Measurements from ENCODE around the gene AP1G2. TPM values are rescaled to one million over a fixed set of nuclear protein-coding genes. Genes with fewer than 3 reads are reported as not detected.

The AP1G2 gene
- total RNA-seq, 2 experiments from 2014 or later = 306 to 333 TPM

DNA sequence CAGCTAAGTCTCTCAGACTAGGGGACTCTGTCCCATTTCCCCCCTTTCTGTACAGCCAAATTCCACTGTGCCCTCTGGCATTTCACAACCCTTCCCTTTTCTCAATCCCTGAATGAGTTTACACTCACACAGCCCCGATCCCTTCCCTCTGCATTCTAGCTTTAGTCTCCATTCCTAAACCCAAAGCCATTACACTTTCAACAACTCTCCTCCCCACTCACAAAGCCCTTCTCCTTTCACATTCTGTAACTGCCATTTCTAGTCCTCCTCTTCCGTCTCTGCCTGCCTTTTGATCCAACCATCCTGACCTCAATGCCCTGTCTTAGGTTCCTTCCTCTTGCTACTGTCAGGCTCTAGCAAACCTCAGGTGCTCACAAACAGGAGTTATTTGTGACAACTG lies 19.7 kb downstream of the AP1G2 start:
- Mint-ChIP-seq H3K4me3 (no peak overlapping the region), H3K27ac (no peak overlapping the region), H3K9me3 (no peaks in the 10 kb centered on the region), H3K4me1 (peaks cover 8% of the 10 kb centered on the region), H3K27me3 (no peaks in the 10 kb centered on the region), H3K36me3 (ENCODE audit: low read depth) (no peaks in the 10 kb centered on the region)
- POLR2A ChIA-PET = no interaction called here
- CTCF ChIA-PET = interaction anchor here (1.2 kb wide), 2 partner anchors 9 to 18 kb away, joined by 3 read pairs; no protein-coding TSS in a partner anchor
- DNase-seq = no peak

DNA sequence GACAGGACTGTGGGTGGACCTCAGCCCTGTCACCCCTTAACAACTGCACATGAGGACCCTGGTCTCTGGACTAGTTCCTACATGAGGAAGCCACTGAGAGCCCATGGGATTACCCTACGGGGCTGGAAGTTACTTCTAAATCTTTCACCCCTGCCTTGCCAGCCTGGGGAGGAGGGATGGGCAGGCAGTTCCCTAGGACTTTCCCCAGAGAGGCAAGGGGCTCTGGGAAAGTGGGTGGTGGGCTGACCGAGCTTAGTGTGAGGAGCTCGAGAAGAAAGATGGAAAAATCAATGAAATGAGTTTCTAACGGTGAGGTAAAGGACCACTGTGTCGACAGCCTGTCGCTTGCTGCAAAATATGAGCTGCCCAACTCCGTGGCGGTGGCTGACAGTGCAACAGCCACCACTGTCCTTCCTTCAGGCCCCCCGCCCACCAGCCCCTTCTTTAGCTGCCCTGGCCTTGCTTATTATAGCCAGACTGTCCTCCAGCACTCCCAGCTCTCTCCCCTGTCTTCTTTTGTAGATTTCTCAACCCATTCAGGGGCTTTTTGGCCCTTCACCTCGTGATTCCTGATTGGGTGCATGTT lies 21.0 kb downstream of the AP1G2 start:
- H3K36me3 Mint-ChIP-seq (ENCODE audit: low read depth) = no peaks in the 10 kb centered on the region
- no peak overlapping the region for H3K4me3 Mint-ChIP-seq
- no peak for DNase-seq
- POLR2A ChIA-PET = no interaction called here
- no peak overlapping the region for H3K27ac Mint-ChIP-seq
- H3K9me3 Mint-ChIP-seq = no peaks in the 10 kb centered on the region
- peaks cover 3% of the 10 kb centered on the region for H3K4me1 Mint-ChIP-seq
- H3K27me3 Mint-ChIP-seq = no peaks in the 10 kb centered on the region
- CTCF ChIA-PET = interaction anchor here (1.1 kb wide), 1 partner anchor 9 kb away, joined by 3 read pairs; no protein-coding TSS in a partner anchor

DNA sequence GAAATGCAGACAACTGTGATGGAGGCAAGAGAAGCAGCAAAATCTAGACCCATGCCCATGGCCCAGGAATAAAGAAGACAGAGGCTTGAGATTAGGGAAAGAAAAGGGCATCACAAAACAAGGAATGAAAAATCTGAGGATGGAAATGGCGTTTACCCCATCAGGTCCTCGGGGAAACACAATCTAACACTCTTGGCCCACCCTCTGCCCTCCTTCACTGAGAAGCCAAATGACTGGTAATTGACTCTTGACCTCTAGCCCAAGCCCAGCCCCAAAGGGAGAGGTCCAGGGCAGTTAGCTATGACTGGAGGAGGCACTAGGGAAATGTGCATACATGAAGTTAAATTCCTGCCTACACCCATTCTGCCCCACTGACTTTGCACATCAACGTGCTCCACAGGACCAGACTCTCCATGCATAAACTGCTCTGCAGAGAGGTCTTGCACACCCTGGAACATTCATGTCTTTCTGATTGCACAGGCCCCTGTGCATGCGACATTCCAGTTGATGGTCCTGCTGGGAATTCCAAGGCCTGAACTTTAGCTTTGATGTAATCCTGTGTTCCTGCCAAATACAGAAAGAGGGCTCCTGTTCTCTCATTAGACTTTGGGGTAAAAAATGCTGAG lies 21.7 kb downstream of the AP1G2 start:
- no peak overlapping the region for H3K27ac Mint-ChIP-seq
- CTCF ChIA-PET = interaction anchor here (1.1 kb wide), 1 partner anchor 9 kb away, joined by 3 read pairs; no protein-coding TSS in a partner anchor
- no peaks in the 10 kb centered on the region for H3K4me1 Mint-ChIP-seq
- H3K36me3 Mint-ChIP-seq (ENCODE audit: low read depth) = no peaks in the 10 kb centered on the region
- no peaks in the 10 kb centered on the region for H3K9me3 Mint-ChIP-seq
- POLR2A ChIA-PET = no interaction called here
- no peak overlapping the region for H3K4me3 Mint-ChIP-seq
- H3K27me3 Mint-ChIP-seq = no peaks in the 10 kb centered on the region
- no peak for DNase-seq

DNA sequence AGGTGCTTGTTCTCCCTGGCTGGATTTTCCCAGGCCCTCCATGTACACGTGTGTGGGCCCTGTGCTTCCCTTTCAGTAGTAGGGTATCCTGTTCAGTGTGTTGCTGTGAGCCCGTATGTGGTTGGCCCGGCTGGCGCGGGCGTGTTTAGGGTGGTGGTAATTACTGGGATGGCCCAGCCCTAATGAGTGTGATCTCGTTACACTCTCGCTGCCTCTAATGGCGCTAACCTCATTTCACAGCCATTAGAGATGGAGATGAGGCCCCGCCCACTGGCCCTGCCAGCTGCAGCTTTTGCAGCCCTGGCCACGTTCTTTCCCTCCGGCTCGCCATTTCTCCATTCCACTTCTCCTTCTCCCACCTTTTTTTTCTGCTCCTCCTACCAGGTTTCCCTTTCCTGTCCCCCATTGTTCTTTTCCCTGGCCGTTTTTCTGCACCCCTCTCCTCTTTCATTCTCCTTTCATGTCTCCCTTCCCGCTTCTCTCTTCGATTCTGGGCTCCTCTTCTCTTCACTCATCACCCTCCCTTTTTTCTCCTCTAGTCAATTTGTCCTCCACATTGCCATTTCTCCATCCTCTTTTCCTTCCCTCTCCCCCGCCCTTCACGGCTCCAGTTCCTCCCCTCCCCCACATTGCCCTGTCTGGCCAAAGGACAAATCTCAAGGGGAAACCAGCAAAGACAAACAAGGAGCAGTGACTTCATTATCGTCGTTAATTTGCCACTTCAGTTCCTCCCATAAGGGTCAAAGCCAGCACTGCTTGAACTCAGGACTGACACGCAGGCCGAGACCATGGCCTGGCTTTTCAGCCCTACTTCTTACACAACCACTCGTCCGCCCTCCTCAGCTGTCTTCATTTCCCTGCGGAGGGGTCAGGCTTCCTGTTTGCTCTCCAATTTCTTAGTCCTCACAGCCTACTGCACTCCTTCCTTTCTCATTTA lies 22.8 kb downstream of the AP1G2 start:
- Mint-ChIP-seq H3K27me3 (no peaks in the 10 kb centered on the region), H3K36me3 (ENCODE audit: low read depth) (no peaks in the 10 kb centered on the region), H3K27ac (no peak overlapping the region), H3K4me1 (no peaks in the 10 kb centered on the region), H3K9me3 (no peaks in the 10 kb centered on the region), H3K4me3 (no peak overlapping the region)
- ChIA-PET POLR2A (no interaction called here), CTCF (interaction anchor here (1.0 kb wide), 1 partner anchor 15 kb away, joined by 4 read pairs; no protein-coding TSS in a partner anchor)
- DNase-seq = no peak

DNA sequence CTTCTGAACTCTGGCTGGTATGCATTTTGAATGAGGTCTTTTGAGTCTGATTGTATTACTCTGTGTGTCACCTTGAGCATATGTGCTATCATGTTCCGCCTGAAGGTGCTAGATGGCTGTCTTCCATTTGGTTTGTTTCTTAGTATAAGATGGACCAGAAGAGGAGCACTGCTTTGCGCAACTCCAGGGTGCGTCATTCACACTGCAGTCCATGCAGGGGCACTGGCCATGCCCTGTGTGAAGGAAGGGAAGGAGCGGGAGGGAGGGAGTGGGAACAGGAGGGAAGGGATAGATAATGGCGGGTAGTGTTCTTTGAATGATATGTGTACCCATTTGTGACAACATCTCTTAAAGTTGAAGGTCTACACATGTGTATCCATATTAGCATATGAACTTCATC lies 24.2 kb downstream of the AP1G2 start:
- H3K4me3 Mint-ChIP-seq = no peak overlapping the region
- peaks cover 2% of the 10 kb centered on the region for H3K27me3 Mint-ChIP-seq
- peaks cover 3% of the 10 kb centered on the region for H3K4me1 Mint-ChIP-seq
- ChIA-PET POLR2A (no interaction called here), CTCF (interaction anchor here (0.7 to 1.3 kb wide), 4 partner anchors 11 to 603 kb away, joined by 3 to 4 read pairs (median 4); no protein-coding TSS in a partner anchor)
- H3K27ac Mint-ChIP-seq = no peak overlapping the region
- H3K36me3 Mint-ChIP-seq (ENCODE audit: low read depth) = no peaks in the 10 kb centered on the region
- DNase-seq = no peak
- no peaks in the 10 kb centered on the region for H3K9me3 Mint-ChIP-seq

DNA sequence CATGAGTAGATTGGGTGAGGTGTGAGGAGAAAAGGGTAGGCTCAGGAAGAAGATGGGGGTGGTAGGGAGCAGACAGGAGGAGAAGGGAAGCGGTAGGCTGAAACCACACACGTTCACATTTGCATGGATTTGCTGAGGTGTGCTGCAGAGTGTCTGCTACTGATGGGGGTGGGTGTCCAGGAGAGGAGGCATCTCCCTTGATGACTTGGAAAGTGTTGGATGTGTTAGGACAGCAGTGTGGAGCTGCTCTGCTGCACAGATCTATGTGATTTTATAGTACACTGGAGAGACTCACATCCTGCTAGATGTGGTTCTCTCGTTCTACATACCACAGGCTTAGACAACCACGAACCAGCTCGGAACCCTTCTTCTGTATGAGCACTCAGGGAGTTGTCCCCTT lies 25.3 kb downstream of the AP1G2 start:
- H3K36me3 Mint-ChIP-seq (ENCODE audit: low read depth) = no peaks in the 10 kb centered on the region
- no peak for DNase-seq
- H3K4me3 Mint-ChIP-seq = no peak overlapping the region
- H3K9me3 Mint-ChIP-seq = no peaks in the 10 kb centered on the region
- peaks cover 3% of the 10 kb centered on the region for H3K4me1 Mint-ChIP-seq
- no peak overlapping the region for H3K27ac Mint-ChIP-seq
- ChIA-PET CTCF (interaction anchor here (0.7 to 1.7 kb wide), 5 partner anchors 10 to 344 kb away, joined by 3 to 6 read pairs (median 3); partner anchors contain the start of gene ZFHX2), POLR2A (no interaction called here)
- peaks cover 2% of the 10 kb centered on the region for H3K27me3 Mint-ChIP-seq

DNA sequence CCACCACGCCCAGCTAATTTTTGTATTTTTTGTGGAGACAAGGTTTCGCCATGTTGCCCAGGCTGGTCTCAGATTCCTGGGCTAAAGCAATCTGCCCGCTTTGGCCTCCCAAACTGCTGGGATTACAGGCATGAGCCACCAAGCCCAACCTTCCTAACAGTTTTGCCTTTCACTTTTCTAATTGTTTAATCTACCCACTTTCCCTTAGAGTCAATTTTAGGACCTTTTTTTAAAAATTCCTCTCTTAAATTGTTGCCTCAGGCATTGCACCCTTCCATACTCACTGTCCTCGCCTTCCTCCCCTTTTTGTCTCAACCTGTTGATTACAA lies 27.5 kb downstream of the AP1G2 start:
- Mint-ChIP-seq H3K27ac (no peak overlapping the region), H3K9me3 (no peaks in the 10 kb centered on the region), H3K4me3 (no peak overlapping the region), H3K27me3 (peaks cover 2% of the 10 kb centered on the region), H3K36me3 (ENCODE audit: low read depth) (no peaks in the 10 kb centered on the region), H3K4me1 (peaks cover 3% of the 10 kb centered on the region)
- ChIA-PET POLR2A (no interaction called here), CTCF (interaction anchor here (0.6 to 3.1 kb wide), 5 partner anchors 10 to 445 kb away, joined by 3 to 14 read pairs (median 3); partner anchors contain the start of genes ACIN1 and C14orf119)
- DNase-seq = no peak

DNA sequence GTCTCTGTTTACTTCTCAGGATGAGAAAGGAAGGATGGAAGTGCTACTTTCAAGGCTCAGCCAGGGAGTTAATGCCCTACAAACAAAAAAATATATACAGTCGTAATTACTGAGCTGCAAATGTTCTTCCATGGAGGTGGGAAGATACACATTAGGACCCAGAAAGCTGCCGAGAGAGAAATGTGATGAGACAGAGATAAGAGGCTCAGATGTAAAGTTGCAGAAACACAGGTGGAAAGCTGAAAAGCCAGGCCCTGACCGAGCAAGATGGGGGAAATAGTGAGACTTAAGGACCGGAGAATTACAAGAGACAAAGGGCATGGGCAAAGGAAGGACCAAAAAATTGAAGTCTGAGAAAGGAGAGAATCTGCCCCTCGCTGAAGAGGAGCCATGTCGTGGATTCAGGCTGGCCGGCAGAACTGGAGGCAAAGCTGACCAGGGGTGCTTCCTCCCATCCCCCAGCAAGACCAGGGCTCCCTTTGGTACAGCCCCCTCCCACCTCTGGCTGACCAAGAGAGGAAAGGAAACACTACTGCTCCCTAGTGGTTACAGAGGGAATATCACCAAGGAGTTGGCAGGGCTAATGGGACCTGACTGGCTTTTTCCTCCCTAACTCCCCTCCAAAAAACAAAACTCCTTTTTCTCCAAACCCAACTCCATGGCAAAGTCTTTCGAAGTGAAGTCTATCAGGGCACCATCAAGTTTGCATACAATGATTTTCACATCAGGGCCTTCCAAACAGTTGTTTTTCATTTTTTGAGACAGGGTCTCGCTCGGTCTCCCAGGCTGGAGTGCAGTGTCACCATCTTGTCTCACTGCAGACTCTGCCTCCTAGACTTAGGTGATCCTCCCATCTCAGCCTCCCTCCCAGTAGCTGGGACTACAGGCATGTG lies 28.1 kb downstream of the AP1G2 start:
- CTCF ChIA-PET = interaction anchor here (0.6 to 3.1 kb wide), 8 partner anchors 8 to 444 kb away, joined by 3 to 14 read pairs (median 3); partner anchors contain the start of genes ACIN1 and C14orf119
- Mint-ChIP-seq H3K9me3 (no peaks in the 10 kb centered on the region), H3K4me1 (peaks cover 3% of the 10 kb centered on the region), H3K4me3 (no peak overlapping the region), H3K27me3 (peaks cover 2% of the 10 kb centered on the region), H3K36me3 (ENCODE audit: low read depth) (no peaks in the 10 kb centered on the region), H3K27ac (no peak overlapping the region)
- DNase-seq = peak; percentile 51
- POLR2A ChIA-PET = no interaction called here

DNA sequence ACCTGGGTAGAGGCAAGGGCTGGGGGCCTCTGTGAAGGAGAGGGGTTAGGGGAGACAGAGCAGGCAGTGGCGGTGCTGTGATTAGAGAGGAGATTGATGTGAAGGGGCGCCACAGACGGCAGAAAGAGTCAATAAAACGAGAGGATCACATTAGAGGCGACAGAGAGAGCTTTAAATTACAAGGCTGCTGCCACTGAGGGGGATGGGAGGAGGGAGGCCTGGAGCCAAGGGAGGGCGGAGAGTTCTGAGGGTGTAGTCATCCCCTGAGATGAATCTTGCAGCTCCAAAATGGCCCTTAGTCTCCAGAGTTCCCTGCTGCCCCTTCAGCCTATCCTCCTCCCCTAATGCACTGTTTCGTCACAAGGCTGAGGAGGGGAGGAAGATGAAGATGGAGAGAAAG lies 28.8 kb downstream of the AP1G2 start:
- peaks cover 2% of the 10 kb centered on the region for H3K27me3 Mint-ChIP-seq
- no peaks in the 10 kb centered on the region for H3K9me3 Mint-ChIP-seq
- ChIA-PET POLR2A (no interaction called here), CTCF (interaction anchor here (0.9 to 3.1 kb wide), 5 partner anchors 9 to 40 kb away, joined by 3 to 14 read pairs (median 4); no protein-coding TSS in a partner anchor)
- DNase-seq = no peak
- H3K36me3 Mint-ChIP-seq (ENCODE audit: low read depth) = no peaks in the 10 kb centered on the region
- no peak overlapping the region for H3K4me3 Mint-ChIP-seq
- H3K27ac Mint-ChIP-seq = no peak overlapping the region
- H3K4me1 Mint-ChIP-seq = peaks cover 3% of the 10 kb centered on the region

DNA sequence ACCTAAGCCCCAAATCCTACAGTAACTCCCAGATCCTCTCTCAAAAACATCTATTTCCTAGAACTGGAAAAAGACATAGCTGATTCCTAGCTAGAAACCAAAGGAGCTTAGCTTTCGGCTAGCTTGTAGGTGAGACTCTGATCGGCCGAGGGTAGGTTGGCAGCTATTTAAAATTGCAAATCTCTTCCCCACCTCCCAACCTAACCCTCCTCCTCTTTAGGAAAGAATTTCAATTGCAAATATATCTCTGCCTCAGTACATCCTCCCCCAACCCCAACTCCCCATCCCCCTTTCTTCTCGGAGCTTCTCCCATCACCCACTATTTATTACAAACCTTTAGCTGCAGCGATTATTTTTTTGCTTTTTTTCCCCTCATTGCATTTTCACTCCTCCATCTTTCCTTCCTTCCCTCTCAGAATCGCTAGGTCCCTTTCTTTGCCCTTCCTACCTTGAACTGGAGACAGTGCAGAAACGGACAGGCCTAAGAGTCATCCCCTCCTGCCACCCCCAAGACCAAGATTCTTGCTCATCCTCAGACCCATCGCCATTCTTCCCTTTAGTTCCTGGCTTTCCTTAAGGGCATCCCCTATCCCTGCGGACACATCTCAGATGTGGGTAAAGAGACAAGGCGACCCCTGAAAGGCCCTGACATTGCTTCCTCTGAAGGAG lies 29.4 kb downstream of the AP1G2 start:
- Mint-ChIP-seq H3K27me3 (peaks cover 2% of the 10 kb centered on the region), H3K9me3 (no peaks in the 10 kb centered on the region), H3K27ac (no peak overlapping the region), H3K36me3 (ENCODE audit: low read depth) (no peaks in the 10 kb centered on the region), H3K4me1 (peaks cover 3% of the 10 kb centered on the region), H3K4me3 (no peak overlapping the region)
- CTCF ChIA-PET = interaction anchor here (0.9 to 3.1 kb wide), 4 partner anchors 9 to 39 kb away, joined by 3 to 14 read pairs (median 4); no protein-coding TSS in a partner anchor
- POLR2A ChIA-PET = no interaction called here
- DNase-seq = no peak

DNA sequence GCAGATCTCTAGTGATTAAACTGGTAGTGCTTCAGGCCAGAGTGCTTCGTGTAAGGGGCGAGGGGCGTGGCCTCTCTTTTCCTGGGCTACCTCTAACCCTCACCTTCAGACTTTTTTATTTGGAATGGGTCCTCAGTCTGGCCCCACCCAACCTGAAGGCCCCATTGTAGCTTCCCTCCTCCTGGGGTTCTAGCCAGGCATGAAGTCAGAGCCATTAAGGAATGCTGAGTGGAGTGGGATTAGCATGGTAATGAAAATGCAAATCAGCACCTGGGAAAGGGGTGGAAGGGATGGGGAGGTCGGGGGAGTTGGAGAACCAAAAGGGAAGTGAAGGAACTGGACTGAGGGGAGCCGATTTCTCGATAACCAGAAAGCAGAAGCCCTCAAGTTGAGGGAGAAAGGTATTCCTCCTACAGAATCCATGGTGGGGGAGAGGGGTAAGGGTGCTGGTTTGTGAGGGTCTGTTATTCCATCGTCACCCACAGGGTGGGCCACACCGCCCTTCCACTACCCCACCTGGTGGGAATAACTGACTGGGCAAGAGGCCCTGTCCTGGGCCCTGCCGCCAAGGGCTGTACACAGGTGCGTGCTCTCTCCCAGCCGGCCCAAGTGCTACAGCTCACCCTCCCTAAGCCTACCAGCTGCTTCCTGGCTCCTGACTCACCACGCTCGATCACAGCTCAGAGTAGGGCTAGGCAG lies 30.1 kb downstream of the AP1G2 start:
- Mint-ChIP-seq H3K27me3 (peaks cover 2% of the 10 kb centered on the region), H3K4me1 (peaks cover 3% of the 10 kb centered on the region), H3K27ac (no peak overlapping the region), H3K36me3 (ENCODE audit: low read depth) (no peaks in the 10 kb centered on the region), H3K4me3 (no peak overlapping the region), H3K9me3 (no peaks in the 10 kb centered on the region)
- ChIA-PET CTCF (interaction anchor here (0.6 to 1.7 kb wide), 4 partner anchors 9 to 375 kb away, joined by 3 to 4 read pairs (median 4); no protein-coding TSS in a partner anchor), POLR2A (no interaction called here)
- DNase-seq = no peak
